GM12873 (cell line): ENCODE data around the gene TARBP2.

Experiments used
- TF ChIP-seq, protein P1 (sequence below): IDR thresholded peaks from 2 replicates; pipeline ENCODE4 v1.5.1; 2012; ENCODE audit warnings: low read depth, mild to moderate bottlenecking, moderate library complexity, low read length, control low read depth; ENCODE audit not compliant: insufficient read depth; ENCODE audit errors: missing control alignments

Gene TARBP2

DNA sequence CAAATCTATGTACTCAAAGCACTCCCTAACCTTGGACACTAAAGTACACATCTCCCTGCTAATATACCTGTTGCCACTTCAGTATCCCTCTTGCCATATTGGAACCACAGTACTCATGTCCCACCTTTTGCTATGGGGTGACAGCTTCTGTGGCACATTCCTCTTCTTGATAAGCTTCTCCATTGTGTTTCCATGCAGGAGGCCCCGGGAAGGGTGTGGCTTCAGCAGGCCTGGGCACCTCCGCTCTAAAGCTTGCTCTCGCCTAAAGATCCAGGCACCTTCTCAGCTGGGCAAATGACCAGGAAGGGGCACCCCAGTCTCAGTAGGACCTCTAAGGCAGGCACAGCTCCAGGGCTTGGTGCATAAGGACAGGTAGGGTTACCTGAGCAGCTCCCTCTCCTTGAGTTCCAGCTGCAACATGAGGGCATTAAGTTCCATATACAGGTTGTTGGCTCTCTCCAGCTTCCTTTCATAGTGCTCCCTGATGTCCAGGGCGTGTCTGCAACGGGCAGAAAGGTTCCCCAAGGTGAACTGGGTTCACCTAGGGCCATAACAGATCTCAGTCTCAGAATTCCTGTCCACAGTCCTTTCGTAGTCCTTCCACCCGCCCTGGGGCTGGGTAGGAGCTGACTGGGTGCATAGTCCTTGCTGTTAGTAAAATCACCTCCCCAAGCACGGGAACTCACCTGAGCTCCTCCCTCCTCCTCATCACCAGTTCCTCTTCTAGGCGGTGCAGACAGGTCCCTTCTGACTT, 17.7 kb upstream of the TARBP2 start:
- TF ChIP-seq, protein P1, sequence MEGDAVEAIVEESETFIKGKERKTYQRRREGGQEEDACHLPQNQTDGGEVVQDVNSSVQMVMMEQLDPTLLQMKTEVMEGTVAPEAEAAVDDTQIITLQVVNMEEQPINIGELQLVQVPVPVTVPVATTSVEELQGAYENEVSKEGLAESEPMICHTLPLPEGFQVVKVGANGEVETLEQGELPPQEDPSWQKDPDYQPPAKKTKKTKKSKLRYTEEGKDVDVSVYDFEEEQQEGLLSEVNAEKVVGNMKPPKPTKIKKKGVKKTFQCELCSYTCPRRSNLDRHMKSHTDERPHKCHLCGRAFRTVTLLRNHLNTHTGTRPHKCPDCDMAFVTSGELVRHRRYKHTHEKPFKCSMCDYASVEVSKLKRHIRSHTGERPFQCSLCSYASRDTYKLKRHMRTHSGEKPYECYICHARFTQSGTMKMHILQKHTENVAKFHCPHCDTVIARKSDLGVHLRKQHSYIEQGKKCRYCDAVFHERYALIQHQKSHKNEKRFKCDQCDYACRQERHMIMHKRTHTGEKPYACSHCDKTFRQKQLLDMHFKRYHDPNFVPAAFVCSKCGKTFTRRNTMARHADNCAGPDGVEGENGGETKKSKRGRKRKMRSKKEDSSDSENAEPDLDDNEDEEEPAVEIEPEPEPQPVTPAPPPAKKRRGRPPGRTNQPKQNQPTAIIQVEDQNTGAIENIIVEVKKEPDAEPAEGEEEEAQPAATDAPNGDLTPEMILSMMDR = no peak

GRCh38 chr12:53483979-53484377, 17.1 kb upstream of the TARBP2 start:
- TF ChIP-seq, protein P1 = no peak

DNA sequence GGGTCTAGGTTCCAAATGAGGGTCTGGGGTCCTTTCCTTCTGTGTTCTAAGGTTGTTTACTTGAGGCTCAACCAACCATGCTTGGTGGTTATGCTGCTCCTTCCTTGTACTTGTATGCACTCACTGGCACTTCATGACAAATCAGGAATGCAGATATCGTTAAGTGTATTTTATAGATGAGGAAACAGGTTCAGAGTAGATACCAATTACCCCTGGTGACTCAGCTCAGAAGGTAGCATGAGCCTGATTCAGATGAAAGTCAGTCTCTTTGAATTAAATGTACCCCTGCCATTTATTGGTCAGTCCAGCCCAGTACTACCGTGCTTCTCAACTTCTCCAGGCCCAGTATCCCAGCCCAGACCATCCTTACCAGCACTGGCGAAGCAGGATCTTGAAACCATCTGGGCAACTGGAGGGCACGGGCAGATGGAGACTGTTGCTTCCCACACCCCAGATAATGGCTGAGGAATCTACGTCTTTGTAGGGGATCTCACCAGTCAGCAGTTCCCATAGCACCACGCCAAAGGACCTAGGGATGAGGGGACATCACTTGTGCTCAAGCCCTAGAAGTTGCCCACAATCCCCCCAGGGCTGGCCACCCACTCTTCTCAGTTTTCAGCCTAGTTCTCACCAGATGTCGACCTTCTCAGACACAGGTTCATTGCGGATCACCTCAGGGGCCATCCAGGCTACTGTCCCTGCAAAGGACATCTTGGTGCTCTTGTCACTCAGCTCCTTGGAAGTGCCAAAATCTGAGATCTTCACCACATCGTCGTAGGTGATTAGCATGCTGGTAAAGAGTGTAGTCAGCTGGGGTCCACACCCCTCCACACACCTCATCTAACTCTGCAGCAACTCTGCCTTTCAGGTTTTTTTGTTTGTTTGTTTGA, 16.2 kb upstream of the TARBP2 start:
- TF ChIP-seq, protein P1 = no peak

DNA sequence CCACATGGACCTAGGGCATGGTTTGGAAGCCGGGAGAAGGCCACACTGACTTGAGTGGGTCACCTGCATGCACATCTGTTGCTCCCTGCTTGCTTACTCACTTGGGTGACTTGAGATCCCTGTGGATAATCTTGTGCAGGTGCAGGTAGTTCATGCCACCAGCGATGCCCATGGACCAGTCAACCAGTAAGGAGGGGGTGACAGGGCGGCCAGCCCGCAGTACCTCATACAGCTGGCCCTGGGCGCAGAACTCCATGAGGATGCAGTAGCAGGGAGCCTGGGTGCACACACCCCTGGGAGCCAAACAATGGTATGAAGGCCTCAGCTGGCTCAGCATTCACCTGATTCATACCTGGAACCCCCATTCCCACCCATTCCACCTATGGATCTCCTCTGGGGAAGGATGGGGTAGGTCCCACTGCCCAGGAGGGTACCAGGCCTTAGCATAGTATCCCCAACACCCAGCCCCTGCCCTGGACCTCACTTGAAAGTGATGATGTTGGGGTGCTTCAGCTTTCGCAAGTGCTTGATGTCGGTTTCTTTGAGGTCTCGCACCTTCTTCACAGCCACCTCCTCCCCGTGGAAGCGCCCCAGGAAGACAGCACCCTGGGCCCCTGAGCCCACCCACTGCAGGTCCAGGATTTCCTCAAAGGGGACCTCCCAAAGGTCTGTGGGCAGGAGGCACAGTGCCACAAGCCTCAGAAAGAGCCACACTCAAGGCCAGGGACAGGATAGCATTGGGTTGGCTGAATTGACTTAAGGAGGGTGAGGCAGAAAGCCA, 14.9 kb upstream of the TARBP2 start:
- TF ChIP-seq, protein P1 = no peak

DNA sequence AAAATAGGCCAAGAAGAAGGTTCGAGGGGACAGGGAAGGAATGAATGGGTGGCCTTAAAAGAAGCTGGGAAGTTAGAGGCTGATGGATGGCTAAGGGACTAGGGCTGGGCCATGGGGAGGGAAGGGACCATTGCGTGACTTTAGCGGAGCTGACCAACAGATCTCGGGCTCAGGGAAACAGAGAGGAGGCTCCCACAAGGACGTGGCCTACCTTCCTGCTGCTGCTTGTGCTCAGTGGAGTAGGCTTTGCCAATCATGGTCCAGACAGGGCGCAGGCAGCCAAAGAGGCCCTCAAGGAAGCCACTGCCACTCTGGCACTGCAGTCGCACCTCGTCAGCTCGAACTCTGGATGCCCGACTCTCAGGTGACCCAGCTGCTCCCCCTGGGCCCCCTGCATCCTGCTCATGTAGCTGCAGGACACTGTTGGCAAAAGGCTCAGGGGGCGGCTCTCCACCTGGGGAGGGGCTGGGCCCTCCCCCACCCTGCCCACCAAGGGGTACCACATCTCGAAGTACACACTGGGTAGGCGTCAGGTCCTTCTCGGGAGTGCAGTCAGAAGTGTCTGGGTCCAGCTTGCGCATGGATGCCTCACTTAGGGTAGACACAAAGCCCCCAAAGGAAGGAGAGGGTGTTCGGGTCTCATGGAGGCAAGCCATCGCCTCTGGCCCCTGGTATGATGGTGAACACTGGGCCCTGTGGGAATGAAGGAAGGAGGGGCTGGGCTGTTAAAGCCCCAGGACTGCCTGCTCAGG, 14.2 kb upstream of the TARBP2 start:
- TF ChIP-seq, protein P1 = no peak

DNA sequence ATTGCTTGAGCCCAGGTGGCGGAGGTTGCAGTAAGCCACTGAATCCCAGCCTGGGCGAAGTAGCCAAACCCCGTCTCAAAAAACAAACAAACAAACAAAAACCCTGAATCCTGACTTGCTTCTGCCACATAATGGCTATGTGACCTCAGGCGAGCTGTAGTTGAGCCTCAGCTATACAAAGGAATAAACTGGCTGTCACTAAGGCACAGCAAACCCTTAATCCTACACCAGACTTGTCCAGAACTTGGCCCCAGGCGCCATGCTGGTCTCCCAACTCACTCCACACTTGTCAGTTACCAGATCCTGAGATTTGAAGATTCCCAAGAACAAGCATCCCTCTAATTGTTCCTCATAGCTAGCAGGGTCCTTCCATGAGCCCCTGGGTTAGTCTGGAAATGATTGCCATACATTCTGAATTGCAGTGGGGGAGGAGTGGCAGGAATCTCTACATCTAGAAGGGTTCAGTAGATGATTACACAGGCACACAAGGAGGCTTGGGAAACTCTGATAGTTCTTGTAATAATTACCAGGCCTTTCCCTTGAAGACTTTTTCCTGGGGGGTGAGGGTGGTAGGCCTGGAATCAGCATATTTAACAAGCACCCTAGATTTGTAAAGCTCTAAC, 11.7 kb upstream of the TARBP2 start:
- TF ChIP-seq, protein P1 = no peak
